B cell (primary cell): ENCODE results near the gene ABCG5. TPM values are rescaled to one million over a fixed set of nuclear protein-coding genes. Genes with fewer than 3 reads are reported as not detected.

ENCODE experiments used
- ATAC-seq: fragments of 200-7000 bp; cut with Tn5 transposase; one replicate; pipeline ENCODE4 v1.10.0; 2021; ENCODE audit warnings: low read depth, mild to moderate bottlenecking, moderate number of reproducible peaks, moderate library complexity
- CTCF ChIA-PET: fragments of 350-600 bp; sonication (Branson Sonifier 250); formaldehyde crosslinking; loops from one replicate; lab custom pipeline; 2021; ENCODE audit warnings: antibody characterized with exemption, inconsistent platforms; lab: Charles Lee
- POLR2A ChIA-PET: fragments of 350-600 bp; sonication (Branson Sonifier 250); formaldehyde crosslinking; loops from one replicate; lab custom pipeline; 2021; ENCODE audit warnings: antibody characterized with exemption; lab: Charles Lee
- DNase-seq: peaks from one replicate; pipeline ENCODE4 v3.0.0; 2013
- H2AFZ ChIP-seq: 2 replicates; pipeline ENCODE4 v1.6.1; 2012; ENCODE audit warnings: mild to moderate bottlenecking, low read depth, low read length; ENCODE audit not compliant: insufficient read depth, poor library complexity, severe bottlenecking
- H3K27ac ChIP-seq, 2 donors: 1 replicate in 1 of 2; 2 replicates in 1 of 2; pipeline ENCODE4 v1.5.1; 2012 to 2013; ENCODE audit warnings: low read length in 2 of 2, mild to moderate bottlenecking in 2 of 2, moderate library complexity in 1 of 2
- H3K27me3 ChIP-seq, 4 experiments: fragments of 200-600 bp in 1 of 4; sonication (generic) in 1 of 4; replicated peaks in 1 of 4; 1 replicate in 2 of 4; 2 replicates in 2 of 4; pipeline versions ENCODE4 v1.6.1 to v1.7.0; 2013 to 2016; ENCODE audit warnings: low read length in 3 of 4, mild to moderate bottlenecking in 2 of 4, mixed read lengths in 1 of 4, moderate library complexity in 1 of 4; ENCODE audit not compliant: insufficient read depth in 4 of 4, control insufficient read depth in 3 of 4; ENCODE audit errors: control extremely low read depth in 1 of 4
- H3K36me3 ChIP-seq, 2 experiments: replicated peaks in 1 of 2; 1 replicate in 1 of 2; 2 replicates in 1 of 2; pipeline versions ENCODE4 v1.6.1 to v1.7.1; 2013; ENCODE audit warnings: low read length in 1 of 2; ENCODE audit not compliant: insufficient read depth in 2 of 2, control insufficient read depth in 1 of 2; ENCODE audit errors: control extremely low read depth in 1 of 2, extremely low read depth in 1 of 2
- H3K4me1 ChIP-seq, 2 donors: fragments of 200-600 bp in 1 of 2; sonication (generic) in 1 of 2; 1 replicate in 1 of 2; 2 replicates in 1 of 2; pipeline versions ENCODE4 v1.5.1 to v1.6.1; 2013 to 2017; ENCODE audit warnings: low read length in 2 of 2; ENCODE audit not compliant: control insufficient read depth in 2 of 2, insufficient read depth in 2 of 2
- H3K4me2 ChIP-seq: replicated peaks from 2 replicates; pipeline ENCODE3; 2012; ENCODE audit warnings: mild to moderate bottlenecking, low read depth, low read length; ENCODE audit not compliant: poor library complexity, severe bottlenecking
- H3K4me3 ChIP-seq, 5 experiments: fragments of 200-600 bp in 1 of 5; sonication (generic) in 1 of 5; 1 replicate in 3 of 5; 2 replicates in 2 of 5; pipeline versions ENCODE4 v1.5.1 to v1.7.0; 2011 to 2016; ENCODE audit warnings: low read length in 4 of 5, mild to moderate bottlenecking in 4 of 5, low read depth in 2 of 5, control low read depth in 1 of 5, moderate library complexity in 1 of 5; ENCODE audit not compliant: insufficient read depth in 1 of 5; ENCODE audit errors: control extremely low read depth in 1 of 5, extremely low read depth in 1 of 5
- H3K79me2 ChIP-seq: fragments of 200-600 bp; sonication (generic); one replicate; pipeline ENCODE4 v1.6.0; 2016; ENCODE audit warnings: low read length; ENCODE audit not compliant: control insufficient read depth, insufficient read depth
- H3K9ac ChIP-seq: fragments of 200-600 bp; sonication (generic); 2 replicates; pipeline ENCODE4 v1.6.1; 2017; ENCODE audit warnings: mild to moderate bottlenecking, low read length, moderate library complexity
- H3K9me3 ChIP-seq, 3 donors: one replicate each; pipeline versions ENCODE4 v1.6.1 to v1.7.1; 2013; ENCODE audit warnings: low read length in 2 of 3; ENCODE audit not compliant: control insufficient read depth in 2 of 3, insufficient read depth in 1 of 3; ENCODE audit errors: control extremely low read depth in 1 of 3
- H4K20me1 ChIP-seq: 2 replicates; pipeline ENCODE4 v1.6.0; 2012; ENCODE audit warnings: mild to moderate bottlenecking, low read length; ENCODE audit not compliant: insufficient read depth, control insufficient read depth, poor library complexity, severe bottlenecking
- H3K27ac Mint-ChIP-seq: one replicate; pipeline ENCODE4 v1.8.0; 2021; ENCODE audit warnings: mixed read lengths
- H3K27me3 Mint-ChIP-seq: one replicate; pipeline ENCODE4 v1.8.0; 2021; ENCODE audit warnings: mixed read lengths
- H3K4me1 Mint-ChIP-seq: one replicate; pipeline ENCODE4 v1.8.0; 2021; ENCODE audit warnings: mixed read lengths
- H3K4me3 Mint-ChIP-seq: one replicate; pipeline ENCODE4 v1.8.0; 2021; ENCODE audit warnings: mixed read lengths
- H3K9me3 Mint-ChIP-seq: one replicate; pipeline ENCODE4 v1.8.0; 2022; ENCODE audit warnings: mixed read lengths; ENCODE audit not compliant: insufficient read depth
- CTCF ChIP-seq: fragments of 200-600 bp; IDR thresholded peaks from one replicate; pipeline ENCODE4 v1.8.0; 2022; ENCODE audit warnings: antibody characterized with exemption, mild to moderate bottlenecking
- EZH2 ChIP-seq: IDR thresholded peaks from 2 replicates; pipeline ENCODE4 v1.6.1; 2012; ENCODE audit warnings: borderline replicate concordance, low read depth, mild to moderate bottlenecking, moderate library complexity, low read length; ENCODE audit not compliant: insufficient read depth, poor library complexity, severe bottlenecking
- WGBS: methylation state at CpG from one replicate; pipeline ENCODE4 v1.1.5; 2013; ENCODE audit warnings: missing lambda C conversion rate; ENCODE audit not compliant: insufficient coverage; 5-methylcytosine and 5-hydroxymethylcytosine counted together
- intact Hi-C: fragments of 100-400 bp; cut with micrococcal nuclease; formaldehyde crosslinking; loops from one replicate; pipeline ENCODE4 v1.10.0; 2022
- polyA plus RNA-seq: library from polyadenylated mRNA; depleted of rRNA; stranded (reverse); fragments of >200 nt; gene quantifications from 2 replicates; pipeline ENCODE4 v1.2.3, GENCODE V29; 2012
- total RNA-seq, 2 donors: library from RNA; stranded (reverse); fragments of 120-200 nt in 1 of 2; gene quantifications; 1 replicate in 1 of 2; 2 replicates in 1 of 2; pipeline versions ENCODE4 v1.2.3 to v1.2.4, GENCODE V29; 2013 to 2022

ABCG5 gene
- total and polyA plus RNA-seq, 2 donors (not counting 1 experiment from before 2014, with no cell fraction given), result not detected

GRCh38 chr2:43848214-43848613 is 9.6 kb upstream of the ABCG5 start:
- ChIA-PET POLR2A (no interaction called here), CTCF (no interaction called here)
- no peaks in the 10 kb centered on the region for H4K20me1 ChIP-seq
- TF ChIP-seq CTCF, result no peak
- peaks cover 5% of the 10 kb centered on the region for H3K4me1 Mint-ChIP-seq
- H3K27me3 ChIP-seq, result peaks cover 0 to 3% (median 0%) of the 10 kb centered on the region in 4 experiments
- DNase-seq (no peak), ATAC-seq (no peak)
- H3K9me3 Mint-ChIP-seq, result no peaks in the 10 kb centered on the region
- H3K36me3 ChIP-seq, result no peaks in the 10 kb centered on the region
- H3K9ac ChIP-seq, result no peak overlapping the region
- WGBS, result no CpG with 5 or more reads among the region's 1 CpG
- H3K27ac ChIP-seq, result no peak overlapping the region
- H3K4me2 ChIP-seq, result no peak overlapping the region
- no peak overlapping the region for H3K4me3 Mint-ChIP-seq
- H3K79me2 ChIP-seq, result no peaks in the 10 kb centered on the region
- no peak overlapping the region for H2AFZ ChIP-seq
- H3K27ac Mint-ChIP-seq, result no peak overlapping the region
- intact Hi-C loops, result no loop called here
- H3K9me3 ChIP-seq, result peaks cover 0 to 2% (median 0%) of the 10 kb centered on the region in 3 donors
- peaks cover 8% of the 10 kb centered on the region for H3K27me3 Mint-ChIP-seq
- H3K4me3 ChIP-seq, result no peak overlapping the region
- H3K4me1 ChIP-seq, result peaks cover 0 to 6% of the 10 kb centered on the region in 2 donors

GRCh38 chr2:43846140-43846793 is 7.6 kb upstream of the ABCG5 start:
- Histone ChIP-seq H3K27me3 (peaks cover 0 to 7% (median 0%) of the 10 kb centered on the region in 4 experiments), H4K20me1 (no peaks in the 10 kb centered on the region), H3K4me3 (no peak overlapping the region), H3K27ac (no peak overlapping the region), H3K9ac (no peak overlapping the region), H3K4me1 (peaks cover 0 to 6% of the 10 kb centered on the region in 2 donors), H3K9me3 (peaks cover 0 to 2% (median 0%) of the 10 kb centered on the region in 3 donors), H2AFZ (no peak overlapping the region), H3K79me2 (no peaks in the 10 kb centered on the region), H3K36me3 (no peaks in the 10 kb centered on the region), H3K4me2 (no peak overlapping the region)
- POLR2A ChIA-PET, result no interaction called here
- Mint-ChIP-seq H3K9me3 (no peaks in the 10 kb centered on the region), H3K4me1 (peaks cover 5% of the 10 kb centered on the region), H3K4me3 (no peak overlapping the region), H3K27ac (no peak overlapping the region), H3K27me3 (peaks cover 2% of the 10 kb centered on the region)
- TF ChIP-seq CTCF, result no peak
- TF ChIP-seq EZH2, result no peak
- DNase-seq (no peak), ATAC-seq (no peak)
- intact Hi-C loops, result no loop called here
- WGBS, result 93% methylated on average over 5 of the region's 5 CpGs
- CTCF ChIA-PET, result no interaction called here
